ENCODE measurements around the gene GSG1. TPM values are rescaled to one million over a fixed set of nuclear protein-coding genes. Genes with fewer than 3 reads are reported as not detected.

The GSG1 gene
- total RNA-seq, 1 experiment from 2014 or later = 0.22 TPM

DNA sequence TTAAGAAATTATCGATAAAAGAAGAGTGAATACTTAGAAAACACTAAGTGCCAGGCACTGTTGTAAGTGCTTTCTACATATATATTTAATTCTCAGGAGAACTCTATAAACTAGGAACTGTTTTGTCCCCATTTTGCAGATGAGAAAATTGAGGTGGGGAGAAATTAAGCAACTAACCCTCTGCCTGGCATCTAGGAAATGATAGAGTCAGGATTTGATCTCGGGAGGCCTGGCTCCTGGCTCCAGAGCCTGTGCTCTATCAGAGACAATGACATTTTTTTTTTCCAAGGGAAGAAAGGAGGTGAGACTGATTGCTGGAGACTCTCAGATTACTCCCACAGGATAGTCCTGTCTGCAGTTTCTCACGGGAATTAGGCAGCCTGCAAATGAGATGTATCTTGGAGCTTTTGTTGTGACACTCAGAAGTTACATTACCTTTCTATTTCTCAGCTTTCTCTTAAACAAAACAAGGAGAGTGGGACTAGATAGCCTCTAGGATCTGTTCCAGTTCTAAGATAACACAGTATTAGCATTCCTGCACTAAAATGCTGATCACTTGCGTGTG lies 60.7 kb downstream of the GSG1 start:
- Histone ChIP-seq H3K14ac (ENCODE audit: insufficient read depth, low read length) (no peak overlapping the region), H4K8ac (replicated peaks; ENCODE audit: insufficient read length, low read depth, low read length) (no peak overlapping the region), H4K5ac (ENCODE audit: insufficient read length, low read depth, low read length) (no peak overlapping the region), H3K79me2 (ENCODE audit: insufficient read depth, low read length) (no peaks in the 10 kb centered on the region), H2BK15ac (ENCODE audit: low read depth, low read length) (no peak overlapping the region), H3K9ac (ENCODE audit: extremely low read depth, insufficient read length, low read length) (no peak overlapping the region), H3K27me3 (ENCODE audit: insufficient read depth, low read length) (no peaks in the 10 kb centered on the region), H3T11ph (ENCODE audit: low read length) (no peak overlapping the region), H3K23ac (ENCODE audit: insufficient read length, low read depth, low read length) (no peak overlapping the region), H2BK20ac (ENCODE audit: low read depth, low read length, poor library complexity, severe bottlenecking) (no peak overlapping the region), H2AK5ac (ENCODE audit: insufficient read length, low read length) (no peak overlapping the region), H3K9me3 (ENCODE audit: control insufficient read depth, low read depth, low read length) (no peaks in the 10 kb centered on the region), H2AFZ (ENCODE audit: low read length) (no peak overlapping the region), H3K56ac (ENCODE audit: insufficient read length, low read depth, low read length) (no peak overlapping the region), H3K18ac (ENCODE audit: insufficient read length, low read depth, low read length) (no peak overlapping the region), H2BK120ac (ENCODE audit: low read depth, low read length, poor library complexity, severe bottlenecking) (no peak overlapping the region), H3K4me2 (ENCODE audit: insufficient read depth, insufficient read length, low read length) (no peak overlapping the region), H2BK12ac (ENCODE audit: insufficient read length, low read depth, low read length) (no peak overlapping the region), H4K20me1 (ENCODE audit: control insufficient read depth, insufficient read depth, insufficient read length) (no peaks in the 10 kb centered on the region), H4K91ac (ENCODE audit: insufficient read length, low read depth, low read length) (no peak overlapping the region), H3K4ac (ENCODE audit: low read depth, low read length) (no peak overlapping the region), H3K4me1 (ENCODE audit: insufficient read depth, low read length) (no peaks in the 10 kb centered on the region; the same call in 1 of the 2 replicates), H3K27ac (ENCODE audit: insufficient read length, low read depth, low read length) (no peak overlapping the region), H3K79me1 (ENCODE audit: insufficient read depth, low read depth, low read length, poor library complexity, severe bottlenecking) (no peaks in the 10 kb centered on the region), H3K23me2 (ENCODE audit: insufficient read length, low read depth, low read length, poor library complexity, severe bottlenecking) (peaks cover 3% of the 10 kb centered on the region), H2BK5ac (ENCODE audit: insufficient read length, low read length) (no peak overlapping the region)
- Mint-ChIP-seq H3K4me3 (no peak overlapping the region; a peak in 1 of 5 replicates), H3K36me3 (ENCODE audit: insufficient read depth in 1 of 3, low read depth in 3 of 3) (no peaks in the 10 kb centered on the region; a peak in 1 of 7 replicates), H3K9me3 (no peaks in the 10 kb centered on the region), H3K4me1 (peaks cover 31 to 44% of the 10 kb centered on the region in 2 experiments), H3K27me3 (ENCODE audit: low read depth) (peaks cover 15% of the 10 kb centered on the region), H3K27ac (no peak overlapping the region; a peak in 1 of 7 replicates)
- no CpG with 5 or more reads among the region's 4 CpGs for WGBS (ENCODE audit: extremely low coverage, insufficient read length, low lambda C conversion rate)
- DNase-seq = no peak
- TF ChIP-seq, protein P1, sequence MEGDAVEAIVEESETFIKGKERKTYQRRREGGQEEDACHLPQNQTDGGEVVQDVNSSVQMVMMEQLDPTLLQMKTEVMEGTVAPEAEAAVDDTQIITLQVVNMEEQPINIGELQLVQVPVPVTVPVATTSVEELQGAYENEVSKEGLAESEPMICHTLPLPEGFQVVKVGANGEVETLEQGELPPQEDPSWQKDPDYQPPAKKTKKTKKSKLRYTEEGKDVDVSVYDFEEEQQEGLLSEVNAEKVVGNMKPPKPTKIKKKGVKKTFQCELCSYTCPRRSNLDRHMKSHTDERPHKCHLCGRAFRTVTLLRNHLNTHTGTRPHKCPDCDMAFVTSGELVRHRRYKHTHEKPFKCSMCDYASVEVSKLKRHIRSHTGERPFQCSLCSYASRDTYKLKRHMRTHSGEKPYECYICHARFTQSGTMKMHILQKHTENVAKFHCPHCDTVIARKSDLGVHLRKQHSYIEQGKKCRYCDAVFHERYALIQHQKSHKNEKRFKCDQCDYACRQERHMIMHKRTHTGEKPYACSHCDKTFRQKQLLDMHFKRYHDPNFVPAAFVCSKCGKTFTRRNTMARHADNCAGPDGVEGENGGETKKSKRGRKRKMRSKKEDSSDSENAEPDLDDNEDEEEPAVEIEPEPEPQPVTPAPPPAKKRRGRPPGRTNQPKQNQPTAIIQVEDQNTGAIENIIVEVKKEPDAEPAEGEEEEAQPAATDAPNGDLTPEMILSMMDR (conservative IDR thresholded peaks at IDR 0.05) = no peak
